Kidney (tissue), 14 donors: ENCODE results near the gene SPOCK1. TPM values are rescaled to one million over a fixed set of nuclear protein-coding genes. Genes with fewer than 3 reads are reported as not detected.

ENCODE experiments used
- DNase-seq, 5 donors: peaks; one replicate each; pipeline ENCODE4 v3.0.0-alpha.2; 2013 to 2020
- FAIRE-seq: peaks from 2 replicates; lab custom pipeline; 2012; peaks lifted over from hg19 to GRCh38; lab: Jason Lieb, UNC
- H3K27ac ChIP-seq, 2 donors: one replicate each; pipeline ENCODE4 v1.7.0; 2013; ENCODE audit warnings: low read depth in 2 of 2, low read length in 2 of 2, inconsistent platforms in 1 of 2
- H3K27me3 ChIP-seq: one replicate; pipeline ENCODE4 v1.7.1; 2013; ENCODE audit warnings: low read length, inconsistent platforms; ENCODE audit not compliant: control insufficient read depth, insufficient read depth
- H3K36me3 ChIP-seq, 3 donors: one replicate each; pipeline versions ENCODE4 v1.7.0 to v1.7.1; 2013; ENCODE audit warnings: low read length in 3 of 3, control low read depth in 1 of 3, inconsistent platforms in 1 of 3; ENCODE audit not compliant: insufficient read depth in 3 of 3, control insufficient read depth in 2 of 3
- H3K4me1 ChIP-seq, 3 donors: one replicate each; pipeline versions ENCODE4 v1.7.0 to v1.7.1; 2013; ENCODE audit warnings: low read length in 3 of 3, inconsistent platforms in 1 of 3, low read depth in 1 of 3; ENCODE audit not compliant: control insufficient read depth in 2 of 3, insufficient read depth in 2 of 3
- H3K4me3 ChIP-seq, 3 donors: one replicate each; pipeline versions ENCODE4 v1.7.0 to v1.8.1; 2013; ENCODE audit warnings: low read length in 3 of 3, control low read depth in 1 of 3, inconsistent platforms in 1 of 3
- H3K9ac ChIP-seq, 3 donors: one replicate each; pipeline versions ENCODE4 v1.7.0 to v1.7.1; 2013; ENCODE audit warnings: low read length in 3 of 3, control low read depth in 1 of 3, inconsistent platforms in 1 of 3
- H3K9me3 ChIP-seq, 3 donors: one replicate each; pipeline versions ENCODE4 v1.7.0 to v1.7.1; 2013; ENCODE audit warnings: low read length in 3 of 3, control low read depth in 1 of 3, inconsistent platforms in 1 of 3; ENCODE audit not compliant: control insufficient read depth in 2 of 3, insufficient read depth in 1 of 3
- intact Hi-C: fragments of 100-400 bp; cut with DNase I; formaldehyde crosslinking; loops from one replicate; pipeline ENCODE4 v1.11.1; 2022
- polyA plus RNA-seq: library from polyadenylated mRNA; stranded (reverse); fragments of 350-450 nt; fragmentation: Illumina TruSeq; extraction: RNeasy Lipid Tissue Mini Kit (QIAGEN cat#74804); gene quantifications from one replicate; pipeline ENCODE4 v1.2.3, GENCODE V29; 2014; ENCODE audit warnings: low read depth, low replicate concordance; ENCODE audit not compliant: insufficient read depth
- total RNA-seq: library from RNA; stranded (reverse); fragmentation: NEBNext Ultra II Directional; extraction: Animal tissue kit (Norgen Biotek cat#: 25700); gene quantifications from one replicate; pipeline ENCODE4 v1.2.1, GENCODE V29; 2021
- TF ChIP-seq, protein P1 (sequence below): IDR thresholded peaks from 3 replicates; pipeline ENCODE4 v1.5.1; 2012; ENCODE audit warnings: mild to moderate bottlenecking, moderate library complexity, borderline replicate concordance; ENCODE audit not compliant: insufficient read depth; ENCODE audit errors: extremely low read depth
- donor health status: control.
- donor health status: control.
- donor health status: control.
- donor health status: control.
- donor health status: control.
- donor health status: DM: yes; HTN: yes; CAD: no.
- donor health status: Normal renal cell carcinoma (clear cell type).

Gene SPOCK1
- total and polyA plus RNA-seq, 2 donors from 2014 or later = 15.7 to 32.8 TPM

DNA sequence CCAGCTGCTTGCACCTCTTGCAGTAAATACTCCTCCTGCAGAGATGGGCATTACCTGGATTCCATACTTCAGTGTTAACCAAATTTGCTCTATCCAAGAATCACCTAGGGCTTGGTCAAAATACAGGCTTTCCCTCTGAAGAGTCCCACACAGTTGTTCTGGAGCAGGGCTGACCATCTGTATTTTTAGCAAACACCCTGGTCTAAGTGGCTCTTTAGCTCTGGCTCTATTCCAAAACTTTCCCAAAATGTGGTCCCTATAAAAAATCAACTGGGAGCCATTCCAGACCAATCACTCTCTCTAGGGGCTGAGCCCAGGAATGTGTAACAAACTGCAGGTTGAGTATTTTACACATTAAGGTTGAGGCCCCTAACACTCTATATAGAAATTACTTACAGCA lies 153.7 kb downstream of the SPOCK1 start:
- FAIRE-seq (no peak), DNase-seq (no peak)
- Histone ChIP-seq H3K4me1 (no peaks in the 10 kb centered on the region), H3K27me3 (no peaks in the 10 kb centered on the region), H3K4me3 (no peak overlapping the region), H3K36me3 (no peaks in the 10 kb centered on the region), H3K9me3 (no peaks in the 10 kb centered on the region), H3K9ac (no peak overlapping the region), H3K27ac (no peak overlapping the region)
- intact Hi-C loops = no loop called here
- TF ChIP-seq, protein P1, sequence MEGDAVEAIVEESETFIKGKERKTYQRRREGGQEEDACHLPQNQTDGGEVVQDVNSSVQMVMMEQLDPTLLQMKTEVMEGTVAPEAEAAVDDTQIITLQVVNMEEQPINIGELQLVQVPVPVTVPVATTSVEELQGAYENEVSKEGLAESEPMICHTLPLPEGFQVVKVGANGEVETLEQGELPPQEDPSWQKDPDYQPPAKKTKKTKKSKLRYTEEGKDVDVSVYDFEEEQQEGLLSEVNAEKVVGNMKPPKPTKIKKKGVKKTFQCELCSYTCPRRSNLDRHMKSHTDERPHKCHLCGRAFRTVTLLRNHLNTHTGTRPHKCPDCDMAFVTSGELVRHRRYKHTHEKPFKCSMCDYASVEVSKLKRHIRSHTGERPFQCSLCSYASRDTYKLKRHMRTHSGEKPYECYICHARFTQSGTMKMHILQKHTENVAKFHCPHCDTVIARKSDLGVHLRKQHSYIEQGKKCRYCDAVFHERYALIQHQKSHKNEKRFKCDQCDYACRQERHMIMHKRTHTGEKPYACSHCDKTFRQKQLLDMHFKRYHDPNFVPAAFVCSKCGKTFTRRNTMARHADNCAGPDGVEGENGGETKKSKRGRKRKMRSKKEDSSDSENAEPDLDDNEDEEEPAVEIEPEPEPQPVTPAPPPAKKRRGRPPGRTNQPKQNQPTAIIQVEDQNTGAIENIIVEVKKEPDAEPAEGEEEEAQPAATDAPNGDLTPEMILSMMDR = no peak

DNA sequence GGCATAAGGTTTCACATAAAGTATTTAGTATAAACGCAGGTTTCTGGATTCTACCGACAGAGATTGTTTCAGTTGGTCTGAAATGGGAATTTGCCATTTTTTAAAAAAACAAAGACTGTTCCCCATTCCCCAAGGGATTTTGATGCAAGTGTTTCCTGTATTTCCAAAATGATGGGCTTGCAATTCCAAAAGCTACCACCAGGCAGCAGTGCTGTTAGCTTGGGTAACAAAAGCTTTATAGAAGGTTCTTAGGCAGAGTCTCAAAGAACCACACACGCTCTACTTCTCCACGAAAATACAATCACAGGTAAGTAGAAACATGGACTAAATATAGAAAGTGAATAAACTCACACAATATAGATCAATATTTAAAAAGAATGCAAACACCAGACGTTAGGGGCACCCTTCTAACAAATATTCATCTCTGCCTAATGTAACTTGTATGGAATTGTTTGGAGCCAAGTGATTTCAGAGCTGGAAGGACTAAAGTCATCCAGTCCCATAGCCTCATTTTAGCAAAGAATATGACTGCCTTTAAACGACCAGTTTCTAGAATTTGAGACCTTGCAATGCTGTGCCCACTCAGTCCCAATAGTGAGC lies 154.3 kb downstream of the SPOCK1 start:
- peak in 4 of 5 donors; percentile 20 to 53 (median 40) for DNase-seq
- H3K27ac ChIP-seq = no peak overlapping the region
- no peak overlapping the region for H3K4me3 ChIP-seq
- H3K9me3 ChIP-seq = no peaks in the 10 kb centered on the region
- FAIRE-seq = no peak
- intact Hi-C loops = no loop called here
- TF ChIP-seq, protein P1 = peak; percentile 80
- H3K36me3 ChIP-seq = no peaks in the 10 kb centered on the region
- no peaks in the 10 kb centered on the region for H3K4me1 ChIP-seq
- H3K27me3 ChIP-seq = no peaks in the 10 kb centered on the region
- no peak overlapping the region for H3K9ac ChIP-seq

DNA sequence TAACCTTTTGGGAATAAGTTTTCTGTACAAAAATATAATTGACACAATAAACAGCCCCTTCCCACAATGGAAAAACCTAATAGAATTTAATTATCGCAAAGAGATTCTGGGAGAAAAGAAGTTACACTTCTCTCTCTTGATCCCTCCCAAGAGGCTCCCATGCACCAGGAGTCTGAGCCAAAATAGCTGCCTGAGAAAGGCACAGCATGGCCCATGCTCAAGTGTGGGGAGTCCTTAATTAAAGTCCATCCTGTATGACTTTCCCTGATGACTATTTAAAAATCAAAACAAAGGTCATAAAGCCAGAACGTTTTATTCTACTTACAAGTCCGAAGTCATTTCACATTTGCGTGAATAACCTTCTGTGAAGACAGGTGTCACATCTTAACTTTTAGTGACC lies 155.1 kb downstream of the SPOCK1 start:
- FAIRE-seq = no peak
- TF ChIP-seq, protein P1 = no peak
- no peak for DNase-seq

DNA sequence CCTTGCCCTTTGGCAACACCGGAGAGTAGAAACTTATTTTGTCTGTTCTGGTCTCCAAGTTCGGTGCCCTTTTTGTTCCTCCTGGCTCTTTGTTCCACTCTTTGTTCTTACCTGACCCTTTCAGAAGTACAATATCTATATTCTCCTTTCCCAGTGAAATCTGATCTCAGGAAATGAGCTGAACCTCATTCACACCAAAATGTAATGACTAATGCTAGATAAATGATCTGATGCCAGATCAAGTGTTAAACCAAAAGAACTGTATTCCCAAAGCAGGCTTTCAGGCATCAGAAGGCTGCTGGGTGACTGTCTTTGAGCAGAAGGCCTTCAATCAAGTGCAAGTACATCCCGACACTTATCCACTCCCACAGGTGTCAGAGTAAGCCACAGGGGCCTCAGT lies 156.4 kb downstream of the SPOCK1 start:
- TF ChIP-seq, protein P1 = no peak
- no peak overlapping the region for H3K4me3 ChIP-seq
- H3K9me3 ChIP-seq = no peaks in the 10 kb centered on the region
- FAIRE-seq = no peak
- intact Hi-C loops = no loop called here
- H3K4me1 ChIP-seq = no peaks in the 10 kb centered on the region
- H3K27ac ChIP-seq = no peak overlapping the region
- no peaks in the 10 kb centered on the region for H3K36me3 ChIP-seq
- no peaks in the 10 kb centered on the region for H3K27me3 ChIP-seq
- no peak overlapping the region for H3K9ac ChIP-seq
- DNase-seq = no peak

More for the DNA sequence above, 155.1 kb downstream of the SPOCK1 start:
- no peaks in the 10 kb centered on the region for H3K36me3 ChIP-seq
- intact Hi-C loops = no loop called here
- no peaks in the 10 kb centered on the region for H3K27me3 ChIP-seq
- no peaks in the 10 kb centered on the region for H3K4me1 ChIP-seq
- H3K9ac ChIP-seq = no peak overlapping the region
- no peak overlapping the region for H3K27ac ChIP-seq
- H3K4me3 ChIP-seq = no peak overlapping the region
- H3K9me3 ChIP-seq = no peaks in the 10 kb centered on the region
